Adrenal gland (tissue), 12 donors: Measurements from ENCODE around the gene TUBB4B. TPM values are rescaled to one million over a fixed set of nuclear protein-coding genes. Genes with fewer than 3 reads are reported as not detected.

ENCODE experiments used
- DNase-seq, 7 donors: peaks; one replicate each; pipeline ENCODE4 v3.0.0-alpha.2; 2019 to 2020
- H3K27ac ChIP-seq, 5 donors: fragments of 200-600 bp; sonication (generic) in 4 of 5; 1 replicate in 3 of 5; 2 replicates in 2 of 5; pipeline versions ENCODE4 v1.5.1 to v1.8.0; 2016 to 2020; ENCODE audit warnings: mild to moderate bottlenecking in 1 of 5
- H3K27me3 ChIP-seq: fragments of 200-600 bp; 2 replicates; pipeline ENCODE4 v1.8.0; 2021
- H3K36me3 ChIP-seq, 2 donors: fragments of 200-600 bp; replicated peaks in 1 of 2; 1 replicate in 1 of 2; 2 replicates in 1 of 2; pipeline versions ENCODE4 v1.5.1 to v1.8.0; 2018 to 2022
- H3K4me1 ChIP-seq, 2 donors: fragments of 200-600 bp; replicated peaks in 1 of 2; 1 replicate in 1 of 2; 2 replicates in 1 of 2; pipeline versions ENCODE4 v1.5.1 to v1.8.0; 2018 to 2021
- H3K4me3 ChIP-seq, 4 donors: fragments of 200-600 bp; sonication (generic) in 3 of 4; one replicate each; pipeline ENCODE4 v1.5.1; 2016 to 2018
- H3K9me3 ChIP-seq, 3 donors: fragments of 200-600 bp; sonication (generic) in 1 of 3; replicated peaks in 1 of 3; 1 replicate in 2 of 3; 2 replicates in 1 of 3; pipeline versions ENCODE4 v1.5.1 to v1.8.0; 2016 to 2021
- CTCF ChIP-seq, 6 experiments: fragments of 450-650 bp in 4 of 6; fragments of 200-600 bp in 2 of 6; sonication (generic) in 1 of 6; IDR thresholded peaks; 1 replicate in 5 of 6; 2 replicates in 1 of 6; pipeline versions ENCODE4 v1.5.1 to v1.8.0; 2016 to 2021; ENCODE audit warnings: antibody characterized with exemption in 6 of 6, mild to moderate bottlenecking in 2 of 6, moderate library complexity in 1 of 6
- POLR2A ChIP-seq, 2 donors: fragments of 450-650 bp; IDR thresholded peaks; one replicate each; pipeline ENCODE4 v1.6.1; 2017; ENCODE audit warnings: antibody characterized with exemption in 2 of 2, mild to moderate bottlenecking in 2 of 2, moderate library complexity in 1 of 2
- WGBS, 4 donors: extraction: QIAGEN DNeasy Blood & Tissue Kit in 2 of 4; methylation state at CpG; one replicate each; pipeline versions ENCODE4 v1.1.5 to v1.1.7; 2013 to 2017; 5-methylcytosine and 5-hydroxymethylcytosine counted together
- intact Hi-C, 2 donors: fragments of 100-400 bp; cut with DNase I; formaldehyde crosslinking; loops; one replicate each; pipeline versions ENCODE4 v1.14.1 to v1.15.0; 2022 to 2023
- polyA plus RNA-seq, 3 donors: library from polyadenylated mRNA; stranded (reverse); fragments of 200-250 nt in 2 of 3; fragments of 350-450 nt in 1 of 3; fragmentation: Illumina TruSeq in 1 of 3; extraction: RNeasy Lipid Tissue Mini Kit (QIAGEN cat#74804) in 1 of 3; gene quantifications; one replicate each; pipeline ENCODE4 v1.2.3, GENCODE V29; 2013 to 2014
- total RNA-seq, 9 donors: library from RNA; depleted of rRNA in 4 of 9; stranded (reverse); fragments of >200 nt in 4 of 9; fragments of 120-200 nt in 1 of 9; fragmentation: NEBNext Ultra II Directional in 1 of 9; extraction: Animal tissue kit (Norgen Biotek cat#: 25700) in 1 of 9; gene quantifications; one replicate each; pipeline versions ENCODE4 v1.1.0 to v1.2.4, GENCODE V29; 2013 to 2023
- donor health status: healthy with polysubstance abuse.
- donor health status: Bipolar disorder and iron deficiency.
- donor health status: DM: yes; HTN: yes; CAD: no.
- donor health status: DM: no; HTN: no; CAD: no.
- donor health status: DM: no; HTN: no; CAD: no.
- donor health status: DM: yes; HTN: yes; CAD: no.

TUBB4B gene
- total and polyA plus RNA-seq, 12 donors, result 69.9 to 362 (median 151) TPM

GRCh38 chr9:137224830-137225694, 16.0 kb upstream of the TUBB4B start, which contains the start of gene CYSRT1:
Gene CYSRT1, plus strand, starts transcription at chr9:137225174. Its CDS starts 448 bp downstream, at chr9:137225622.
- Histone ChIP-seq H3K9me3 (no peaks in the 10 kb centered on the region), H3K4me1 (peaks cover 13 to 20% of the 10 kb centered on the region in 2 donors), H3K27ac (peak within 1 kb of the TSS in 2 of 5 donors; percentile 82 to 91), H3K4me3 (peak within 1 kb of the TSS in 2 of 4 donors; percentile 77 to 81), H3K27me3 (peaks cover 15% of the 10 kb centered on the region), H3K36me3 (no peaks in the 10 kb centered on the region)
- intact Hi-C loops, result loop anchor here (5.0 kb wide), 1 partner anchor 108 kb away; no protein-coding TSS in a partner anchor
- TF ChIP-seq POLR2A (IDR thresholded peaks at IDR 0.05), result no peak
- TF ChIP-seq CTCF (IDR thresholded peaks at IDR 0.05), result no peak
- 51 to 65% (median 56%) methylated on average over 3 to 23 of the region's 23 CpGs for WGBS, 4 donors
- DNase-seq, result no peak

- H3K36me3 ChIP-seq, result no peaks in the 10 kb centered on the region
- intact Hi-C loops, result loop anchor here (5.0 kb wide), 1 partner anchor 109 kb away; no protein-coding TSS in a partner anchor
- no peaks in the 10 kb centered on the region for H3K9me3 ChIP-seq
These were observed 15.3 kb upstream of the TUBB4B start for GRCh38 chr9:137225699-137226331.

GRCh38 chr9:137226338-137227053, 14.6 kb upstream of the TUBB4B start:
- Histone ChIP-seq H3K27me3 (peaks cover 29% of the 10 kb centered on the region), H3K4me3 (no peak overlapping the region), H3K36me3 (no peaks in the 10 kb centered on the region), H3K4me1 (peaks cover 10 to 18% of the 10 kb centered on the region in 2 donors), H3K9me3 (no peaks in the 10 kb centered on the region), H3K27ac (no peak overlapping the region)
- no peak for TF ChIP-seq CTCF (IDR thresholded peaks at IDR 0.05)
- TF ChIP-seq POLR2A (IDR thresholded peaks at IDR 0.05), result no peak
- WGBS, 4 donors, result 60 to 72% (median 67%) methylated on average over 17 to 18 of the region's 18 CpGs
- no peak for DNase-seq
- intact Hi-C loops, result loop anchor here (5.0 kb wide), 1 partner anchor 109 kb away; no protein-coding TSS in a partner anchor

More at GRCh38 chr9:137225699-137226331, 15.3 kb upstream of the TUBB4B start:
- no peak overlapping the region for H3K4me3 ChIP-seq
- TF ChIP-seq POLR2A (IDR thresholded peaks at IDR 0.05) (no peak), CTCF (IDR thresholded peaks at IDR 0.05) (no peak)
- 78 to 84% (median 82%) methylated on average over 17 to 21 of the region's 21 CpGs; no CpG with 5 or more reads in 1 of the 4 donors for WGBS, 4 donors
- peaks cover 22% of the 10 kb centered on the region for H3K27me3 ChIP-seq
- no peak overlapping the region for H3K27ac ChIP-seq
- H3K4me1 ChIP-seq, result peaks cover 13 to 20% of the 10 kb centered on the region in 2 donors
- DNase-seq, result no peak
